ENCODE data around the gene PLD6.

DNA sequence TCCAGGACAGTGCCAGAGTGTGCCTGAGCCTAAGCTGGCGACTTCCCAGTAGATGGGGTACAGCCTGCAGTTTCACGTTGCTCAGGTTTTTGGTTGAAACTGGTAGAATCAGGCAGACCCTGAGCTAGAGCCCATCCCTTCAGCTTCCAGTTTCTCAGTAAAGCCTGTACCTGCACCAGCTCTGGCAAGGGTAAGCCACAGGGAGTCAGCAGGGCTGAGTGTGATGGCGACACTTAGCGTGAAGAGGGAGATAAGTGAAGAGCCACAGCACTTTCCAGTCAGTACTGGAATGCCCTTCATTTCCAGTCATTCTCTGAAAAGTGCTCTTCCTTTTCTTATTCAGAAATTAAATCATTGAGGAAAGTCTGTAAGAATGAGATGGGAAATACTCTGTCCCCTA, 22.4 kb downstream of the PLD6 start:
- TF ChIP-seq CTCF (IDR thresholded peaks at IDR 0.05) (no peak), POLR2A (IDR thresholded peaks at IDR 0.05) (no peak), EP300 (IDR thresholded peaks at IDR 0.05) (no peak)

Data from tibial nerve (tissue), 4 donors.